ENCODE measurements around the gene KCNJ16.

KCNJ16 gene

GRCh38 chr17:70047619-70048419 lies 27.2 kb upstream of the KCNJ16 start:
- no peak overlapping the region for H3K4me3 ChIP-seq (ENCODE audit: low read depth, low read length)
- TF ChIP-seq MAX (IDR thresholded peaks at IDR 0.05; ENCODE audit: low read depth, low read length) (no peak), MYC (IDR thresholded peaks at IDR 0.05; ENCODE audit: low read depth, low read length) (no peak), CTCF (IDR thresholded peaks at IDR 0.05; ENCODE audit: low read depth, low read length) (no peak), POLR2A (IDR thresholded peaks at IDR 0.05; ENCODE audit: extremely low read depth, insufficient read length) (no peak)
- no peak for DNase-seq (ENCODE audit: low read depth)

GRCh38 chr17:70049801-70050591 lies 25.0 kb upstream of the KCNJ16 start:
- no peak for DNase-seq (ENCODE audit: low read depth)
- H3K4me3 ChIP-seq (ENCODE audit: low read depth, low read length), result no peak overlapping the region
- TF ChIP-seq MAX (IDR thresholded peaks at IDR 0.05; ENCODE audit: low read depth, low read length) (no peak), POLR2A (IDR thresholded peaks at IDR 0.05; ENCODE audit: extremely low read depth, insufficient read length) (no peak), MYC (IDR thresholded peaks at IDR 0.05; ENCODE audit: low read depth, low read length) (no peak), CTCF (IDR thresholded peaks at IDR 0.05; ENCODE audit: low read depth, low read length) (no peak)

GRCh38 chr17:70050931-70051330 lies 24.1 kb upstream of the KCNJ16 start:
- DNase-seq (ENCODE audit: low read depth), result no peak
- TF ChIP-seq MYC (IDR thresholded peaks at IDR 0.05; ENCODE audit: low read depth, low read length), result no peak
- no peak for TF ChIP-seq CTCF (IDR thresholded peaks at IDR 0.05; ENCODE audit: low read depth, low read length)
- TF ChIP-seq POLR2A (IDR thresholded peaks at IDR 0.05; ENCODE audit: extremely low read depth, insufficient read length), result no peak
- no peak for TF ChIP-seq MAX (IDR thresholded peaks at IDR 0.05; ENCODE audit: low read depth, low read length)
- H3K4me3 ChIP-seq (ENCODE audit: low read depth, low read length), result no peak overlapping the region

- no peak overlapping the region for H3K4me3 ChIP-seq (ENCODE audit: low read depth, low read length)
- no peak for TF ChIP-seq POLR2A (IDR thresholded peaks at IDR 0.05; ENCODE audit: extremely low read depth, insufficient read length)
- no peak for DNase-seq (ENCODE audit: low read depth)
Measured at GRCh38 chr17:70053241-70054234, 21.5 kb upstream of the KCNJ16 start.

GRCh38 chr17:70055000-70055399 lies 20.0 kb upstream of the KCNJ16 start:
- TF ChIP-seq CTCF (IDR thresholded peaks at IDR 0.05; ENCODE audit: low read depth, low read length) (no peak), POLR2A (IDR thresholded peaks at IDR 0.05; ENCODE audit: extremely low read depth, insufficient read length) (no peak)
- no peak overlapping the region for H3K4me3 ChIP-seq (ENCODE audit: low read depth, low read length)
- DNase-seq (ENCODE audit: low read depth), result no peak

GRCh38 chr17:70059071-70059470 lies 16.0 kb upstream of the KCNJ16 start:
- TF ChIP-seq POLR2A (IDR thresholded peaks at IDR 0.05; ENCODE audit: extremely low read depth, insufficient read length) (no peak), MAX (IDR thresholded peaks at IDR 0.05; ENCODE audit: low read depth, low read length) (no peak)
- H3K4me3 ChIP-seq (ENCODE audit: low read depth, low read length), result no peak overlapping the region
- no peak for DNase-seq (ENCODE audit: low read depth)

Data from NB4 (cell line).